ENCODE data around the gene CRYBB1. TPM values are rescaled to one million over a fixed set of nuclear protein-coding genes. Genes with fewer than 3 reads are reported as not detected.

The CRYBB1 gene
- total RNA-seq, 4 donors from 2014 or later, result 1.1 to 6.4 TPM; not detected in 2

DNA sequence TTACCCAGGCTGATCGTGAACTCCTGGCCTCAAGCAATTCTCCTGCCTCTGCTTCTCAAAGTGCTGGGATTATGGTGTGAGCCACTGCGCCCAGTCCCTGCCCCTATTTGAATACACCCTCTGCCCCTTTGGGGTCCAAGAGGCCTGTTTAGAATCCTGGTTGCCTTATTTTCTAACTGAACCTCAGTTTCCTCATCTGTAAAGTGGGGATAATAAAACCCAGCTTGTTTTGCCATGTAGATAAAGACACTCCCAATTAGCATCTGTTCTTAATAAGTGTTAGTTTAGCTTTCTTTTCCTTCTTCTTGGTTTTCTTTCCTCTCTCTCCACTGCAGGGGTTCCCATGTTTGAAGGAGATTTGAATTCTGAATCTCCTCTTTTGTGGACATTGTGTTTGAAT, 44.3 kb upstream of the CRYBB1 start:
- 90 to 100% methylated on average over 2 of the region's 2 CpGs for WGBS, 2 donors (ENCODE audit: low coverage in 1 of 2)
- Histone ChIP-seq H3K27me3 (peaks cover 40% of the 10 kb centered on the region), H3K36me3 (no peaks in the 10 kb centered on the region), H3K27ac (no peak overlapping the region), H3K4me1 (peaks cover 6 to 26% (median 19%) of the 10 kb centered on the region in 4 donors), H3K4me3 (no peak overlapping the region), H3K9me3 (no peaks in the 10 kb centered on the region)
- intact Hi-C loops (cut with DNase I; ENCODE audit: low total_unique reads), result no loop called here
- no peak for TF ChIP-seq POLR2AphosphoS5 (IDR thresholded peaks at IDR 0.05)
- in situ Hi-C loops (cut with MboI; ENCODE audit: low pct_ligation_motif_present in 1 of 4, low pct_unique_long_range_greater_than_20kb in 1 of 4, low sequenced_read_pairs in 3 of 4), result no loop called here
- no peak for DNase-seq

DNA sequence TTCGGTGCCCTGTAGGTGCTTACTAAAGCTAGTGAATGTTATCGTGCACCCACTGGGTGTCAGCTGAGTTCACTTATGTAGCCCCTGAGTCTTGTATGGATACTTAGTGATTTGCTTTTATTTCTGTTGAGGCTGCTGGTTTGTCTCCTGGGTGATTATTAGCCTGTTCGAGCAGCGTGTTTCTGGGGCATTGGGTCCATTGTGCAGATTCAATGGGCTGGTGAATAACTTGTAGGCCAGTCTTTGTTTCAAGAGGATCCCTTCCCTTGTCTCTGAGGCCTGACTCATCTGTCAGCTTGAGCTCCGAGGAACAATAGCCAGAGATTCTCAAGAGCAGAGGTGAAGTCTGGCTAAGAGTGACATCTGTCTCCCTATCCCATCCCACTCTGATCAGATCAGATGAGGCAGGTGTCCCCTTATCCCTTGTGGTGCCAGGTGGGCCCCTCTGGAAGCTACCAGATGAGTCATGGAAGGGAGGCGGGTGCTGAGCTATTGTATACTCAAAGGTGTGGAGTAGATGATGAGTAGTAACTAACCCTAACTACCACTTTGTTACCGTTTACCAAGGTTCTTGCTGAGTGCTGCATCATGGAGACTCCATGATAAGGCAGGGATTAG, 43.2 kb upstream of the CRYBB1 start:
- Histone ChIP-seq H3K4me3 (no peak overlapping the region), H3K4me1 (peaks cover 6 to 30% (median 24%) of the 10 kb centered on the region in 4 donors), H3K27ac (no peak overlapping the region), H3K9me3 (no peaks in the 10 kb centered on the region), H3K36me3 (no peaks in the 10 kb centered on the region), H3K27me3 (peaks cover 51% of the 10 kb centered on the region)
- in situ Hi-C loops (cut with MboI; ENCODE audit: low pct_ligation_motif_present in 1 of 4, low pct_unique_long_range_greater_than_20kb in 1 of 4, low sequenced_read_pairs in 3 of 4) (no loop called here), intact Hi-C loops (cut with DNase I; ENCODE audit: low total_unique reads) (no loop called here)
- TF ChIP-seq EP300 (IDR thresholded peaks at IDR 0.05; ENCODE audit: low read depth) (no peak), POLR2AphosphoS5 (IDR thresholded peaks at IDR 0.05) (no peak), POLR2A (IDR thresholded peaks at IDR 0.05) (no peak)
- TF ChIP-seq, protein P1, sequence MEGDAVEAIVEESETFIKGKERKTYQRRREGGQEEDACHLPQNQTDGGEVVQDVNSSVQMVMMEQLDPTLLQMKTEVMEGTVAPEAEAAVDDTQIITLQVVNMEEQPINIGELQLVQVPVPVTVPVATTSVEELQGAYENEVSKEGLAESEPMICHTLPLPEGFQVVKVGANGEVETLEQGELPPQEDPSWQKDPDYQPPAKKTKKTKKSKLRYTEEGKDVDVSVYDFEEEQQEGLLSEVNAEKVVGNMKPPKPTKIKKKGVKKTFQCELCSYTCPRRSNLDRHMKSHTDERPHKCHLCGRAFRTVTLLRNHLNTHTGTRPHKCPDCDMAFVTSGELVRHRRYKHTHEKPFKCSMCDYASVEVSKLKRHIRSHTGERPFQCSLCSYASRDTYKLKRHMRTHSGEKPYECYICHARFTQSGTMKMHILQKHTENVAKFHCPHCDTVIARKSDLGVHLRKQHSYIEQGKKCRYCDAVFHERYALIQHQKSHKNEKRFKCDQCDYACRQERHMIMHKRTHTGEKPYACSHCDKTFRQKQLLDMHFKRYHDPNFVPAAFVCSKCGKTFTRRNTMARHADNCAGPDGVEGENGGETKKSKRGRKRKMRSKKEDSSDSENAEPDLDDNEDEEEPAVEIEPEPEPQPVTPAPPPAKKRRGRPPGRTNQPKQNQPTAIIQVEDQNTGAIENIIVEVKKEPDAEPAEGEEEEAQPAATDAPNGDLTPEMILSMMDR (IDR thresholded peaks at IDR 0.05), result no peak
- WGBS, 2 donors (ENCODE audit: low coverage in 1 of 2), result 78% methylated on average over 7 of the region's 7 CpGs; no CpG with 5 or more reads in 1 of the 2 donors
- DNase-seq, result no peak

DNA sequence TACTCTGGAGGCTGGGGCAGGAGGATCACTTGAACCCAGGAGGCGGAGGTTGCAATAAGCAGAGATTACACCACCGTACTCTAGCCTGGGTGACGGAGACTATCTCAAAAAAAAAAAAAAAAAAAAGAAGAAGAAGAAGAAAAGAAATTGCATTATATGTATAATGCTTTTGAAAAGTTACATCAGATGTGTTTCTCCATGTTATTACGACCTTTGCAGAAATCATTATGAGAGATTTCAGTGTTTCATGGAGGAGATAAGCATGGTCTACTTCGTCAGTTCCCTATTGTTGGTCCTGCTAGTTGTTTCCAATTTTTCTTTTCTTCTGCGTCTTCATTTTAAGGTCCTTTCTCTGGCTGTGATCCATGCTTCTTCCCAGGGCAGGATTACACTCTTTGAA, 42.5 kb upstream of the CRYBB1 start:
- peaks cover 58% of the 10 kb centered on the region for H3K27me3 ChIP-seq

DNA sequence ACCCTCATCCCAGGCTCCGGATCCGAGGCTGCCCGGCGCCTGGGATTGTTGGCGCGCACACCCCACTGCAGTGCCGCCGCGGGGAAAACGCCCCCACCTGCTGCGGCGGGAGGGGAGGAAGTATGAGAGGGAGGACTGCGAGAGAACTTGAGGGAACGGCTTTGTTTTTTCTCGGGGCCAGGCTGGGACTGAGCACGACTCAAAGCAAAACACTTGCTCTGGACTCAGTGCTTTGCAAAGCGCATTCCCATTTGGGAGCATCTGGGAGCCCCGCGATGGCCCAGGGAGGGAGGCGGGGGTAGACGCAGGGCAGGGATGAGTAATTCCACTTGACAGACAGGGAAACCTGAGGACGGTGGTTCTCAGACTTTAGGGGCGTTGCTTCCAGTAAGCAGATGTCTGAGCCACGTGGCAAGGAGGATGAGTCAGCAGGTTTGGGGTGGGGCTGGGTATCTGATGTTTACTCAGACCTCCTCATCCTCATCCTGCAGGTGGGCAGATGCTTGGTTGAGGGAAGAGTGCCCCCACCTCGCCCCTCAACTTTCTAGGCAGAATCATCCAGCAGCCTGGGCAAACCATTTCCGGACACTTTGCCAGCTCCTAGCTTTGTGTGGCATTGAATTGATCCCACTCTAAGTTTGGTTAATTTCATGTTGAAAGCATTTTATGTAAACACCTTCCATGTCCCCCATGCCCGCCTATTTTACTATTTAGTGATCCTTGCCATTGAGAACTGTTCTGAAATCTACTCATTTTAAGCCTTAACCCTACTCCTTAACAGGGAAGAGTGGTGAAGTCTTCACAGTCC, 41.0 kb upstream of the CRYBB1 start:
- H3K27me3 ChIP-seq, result peaks cover 54% of the 10 kb centered on the region
- intact Hi-C loops (cut with DNase I; ENCODE audit: low total_unique reads), result no loop called here

More for the DNA sequence above, 42.5 kb upstream of the CRYBB1 start:
- 65 to 68% methylated on average over 4 to 6 of the region's 6 CpGs for WGBS, 2 donors (ENCODE audit: low coverage in 1 of 2)
- Histone ChIP-seq H3K4me3 (no peak overlapping the region), H3K36me3 (no peaks in the 10 kb centered on the region), H3K27ac (no peak overlapping the region), H3K9me3 (no peaks in the 10 kb centered on the region), H3K4me1 (peaks cover 6 to 28% (median 24%) of the 10 kb centered on the region in 4 donors)
- DNase-seq, result no peak
- TF ChIP-seq, protein P1 (IDR thresholded peaks at IDR 0.05), result no peak
- no peak for TF ChIP-seq POLR2A (IDR thresholded peaks at IDR 0.05)
- TF ChIP-seq POLR2AphosphoS5 (IDR thresholded peaks at IDR 0.05), result no peak
- TF ChIP-seq EP300 (IDR thresholded peaks at IDR 0.05; ENCODE audit: low read depth), result no peak
- intact Hi-C loops (cut with DNase I; ENCODE audit: low total_unique reads), result no loop called here
- in situ Hi-C loops (cut with MboI; ENCODE audit: low pct_ligation_motif_present in 1 of 4, low pct_unique_long_range_greater_than_20kb in 1 of 4, low sequenced_read_pairs in 3 of 4), result no loop called here

More for the DNA sequence above, 41.0 kb upstream of the CRYBB1 start:
- in situ Hi-C loops (cut with MboI; ENCODE audit: low pct_ligation_motif_present in 1 of 4, low pct_unique_long_range_greater_than_20kb in 1 of 4, low sequenced_read_pairs in 3 of 4), result no loop called here
- DNase-seq, result peak; percentile 68
- H3K36me3 ChIP-seq, result no peaks in the 10 kb centered on the region
- H3K27ac ChIP-seq, result peak overlapping the region in 1 of 4 donors; percentile 18
- peaks cover 6 to 27% (median 23%) of the 10 kb centered on the region in 4 donors for H3K4me1 ChIP-seq
- H3K9me3 ChIP-seq, result no peaks in the 10 kb centered on the region
- TF ChIP-seq POLR2A (IDR thresholded peaks at IDR 0.05), result no peak
- TF ChIP-seq, protein P1 (IDR thresholded peaks at IDR 0.05), result no peak
- TF ChIP-seq POLR2AphosphoS5 (IDR thresholded peaks at IDR 0.05), result peak in 1 of 3 donors; percentile 17
- WGBS, 2 donors (ENCODE audit: low coverage in 1 of 2), result 3 to 20% methylated on average over 1 to 24 of the region's 27 CpGs
- H3K4me3 ChIP-seq, result peak overlapping the region in 3 of 4 donors; percentile 1 to 42 (median 18)

Data from transverse colon (tissue), 4 donors.